Retinal pigment epithelial cell (primary cell): ENCODE data around the gene GAGE10.

Experiments used
- DNase-seq: peaks from one replicate; pipeline ENCODE4 v3.0.0-alpha.2; 2010; ENCODE audit warnings: low read depth
- H3K4me3 ChIP-seq: 2 replicates; pipeline ENCODE4 v1.5.1; 2011; ENCODE audit warnings: mild to moderate bottlenecking, low read length, control low read depth, moderate library complexity
- TF ChIP-seq, protein P1 (sequence below): conservative IDR thresholded peaks from 2 replicates; pipeline ENCODE4 v1.5.1; 2011; ENCODE audit warnings: low read depth, low read length, control low read depth, inconsistent platforms

Gene GAGE10

DNA sequence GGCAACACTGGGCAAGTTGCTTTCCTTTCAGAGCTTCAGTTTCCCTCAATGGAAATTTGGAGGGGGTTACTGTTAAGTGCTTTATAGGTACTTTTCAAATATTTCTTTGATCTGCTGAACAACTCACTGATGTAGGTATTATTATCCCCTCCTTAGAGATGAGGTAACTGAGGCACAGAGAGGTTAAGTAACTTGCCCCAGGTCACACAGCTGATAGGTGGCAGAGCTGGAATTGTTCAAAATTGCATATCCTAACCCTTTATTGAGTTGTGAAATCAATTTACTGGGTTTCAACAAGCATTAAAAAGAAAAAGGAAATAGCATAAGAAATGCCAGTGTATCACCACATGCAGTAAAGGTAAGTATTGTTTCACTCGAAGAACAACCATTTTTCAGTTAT lies 27.2 kb upstream of the GAGE10 start:
- TF ChIP-seq, protein P1, sequence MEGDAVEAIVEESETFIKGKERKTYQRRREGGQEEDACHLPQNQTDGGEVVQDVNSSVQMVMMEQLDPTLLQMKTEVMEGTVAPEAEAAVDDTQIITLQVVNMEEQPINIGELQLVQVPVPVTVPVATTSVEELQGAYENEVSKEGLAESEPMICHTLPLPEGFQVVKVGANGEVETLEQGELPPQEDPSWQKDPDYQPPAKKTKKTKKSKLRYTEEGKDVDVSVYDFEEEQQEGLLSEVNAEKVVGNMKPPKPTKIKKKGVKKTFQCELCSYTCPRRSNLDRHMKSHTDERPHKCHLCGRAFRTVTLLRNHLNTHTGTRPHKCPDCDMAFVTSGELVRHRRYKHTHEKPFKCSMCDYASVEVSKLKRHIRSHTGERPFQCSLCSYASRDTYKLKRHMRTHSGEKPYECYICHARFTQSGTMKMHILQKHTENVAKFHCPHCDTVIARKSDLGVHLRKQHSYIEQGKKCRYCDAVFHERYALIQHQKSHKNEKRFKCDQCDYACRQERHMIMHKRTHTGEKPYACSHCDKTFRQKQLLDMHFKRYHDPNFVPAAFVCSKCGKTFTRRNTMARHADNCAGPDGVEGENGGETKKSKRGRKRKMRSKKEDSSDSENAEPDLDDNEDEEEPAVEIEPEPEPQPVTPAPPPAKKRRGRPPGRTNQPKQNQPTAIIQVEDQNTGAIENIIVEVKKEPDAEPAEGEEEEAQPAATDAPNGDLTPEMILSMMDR = no peak
- no peak overlapping the region for H3K4me3 ChIP-seq

DNA sequence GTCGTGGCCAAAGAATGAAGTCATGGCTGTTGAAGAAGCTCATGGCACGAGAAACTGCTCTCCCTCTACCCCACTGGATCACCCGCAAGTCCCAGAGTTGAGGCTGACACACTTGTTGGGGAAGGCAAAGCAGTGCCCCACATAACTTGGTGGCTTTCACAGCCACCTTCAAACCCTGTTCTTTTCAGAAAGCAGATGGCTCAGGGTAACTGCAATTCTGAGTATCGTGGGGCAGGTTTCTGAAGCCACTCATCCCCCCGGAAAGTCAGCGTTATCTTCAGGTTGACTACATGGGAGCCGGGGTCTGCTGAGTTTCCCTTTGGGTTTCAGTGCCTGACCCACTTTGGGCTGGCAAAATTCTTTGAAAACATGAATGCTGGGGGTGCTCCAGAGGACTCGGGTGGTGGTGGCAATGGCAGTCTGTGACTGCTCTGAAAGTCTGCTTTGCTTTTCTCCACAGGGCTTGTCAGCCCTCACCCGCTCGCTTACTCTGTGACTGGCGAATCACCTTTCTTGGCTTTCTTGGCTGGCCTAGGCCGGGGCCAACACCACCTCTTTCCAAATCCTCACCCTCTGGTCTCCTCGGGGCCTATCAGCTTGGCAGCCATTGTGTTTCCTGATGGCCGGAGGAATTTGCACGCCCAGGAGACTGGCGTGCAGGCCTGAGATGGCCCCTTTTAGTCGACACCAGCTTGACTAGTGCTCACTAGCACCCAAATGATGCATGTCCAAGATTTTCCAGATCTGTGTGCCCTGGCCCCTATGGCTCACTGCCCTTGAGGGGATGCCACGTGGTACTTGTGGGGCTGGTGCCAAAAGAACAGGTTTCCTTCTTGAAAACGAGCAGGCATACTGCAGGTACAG lies 26.5 kb upstream of the GAGE10 start:
- TF ChIP-seq, protein P1 = no peak
- H3K4me3 ChIP-seq = no peak overlapping the region
- DNase-seq = no peak

More for the DNA sequence above, 27.2 kb upstream of the GAGE10 start:
- no peak for DNase-seq

DNA sequence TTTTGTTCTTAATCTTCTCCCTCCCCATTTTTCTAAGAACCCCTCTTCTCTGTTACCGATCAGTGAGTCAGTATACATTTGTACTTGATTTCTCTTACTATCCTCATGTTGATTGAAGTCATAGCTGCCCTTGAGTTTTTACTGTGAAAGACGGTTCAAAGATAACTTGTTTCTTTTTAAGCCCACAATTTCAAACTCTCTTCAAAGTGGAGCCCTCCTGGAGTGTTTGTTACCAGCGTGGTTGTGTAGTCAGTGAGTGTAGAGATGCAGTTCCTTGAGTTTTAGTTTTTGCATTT lies 26.0 kb upstream of the GAGE10 start:
- TF ChIP-seq, protein P1 = no peak
- DNase-seq = no peak
- H3K4me3 ChIP-seq = no peak overlapping the region

DNA sequence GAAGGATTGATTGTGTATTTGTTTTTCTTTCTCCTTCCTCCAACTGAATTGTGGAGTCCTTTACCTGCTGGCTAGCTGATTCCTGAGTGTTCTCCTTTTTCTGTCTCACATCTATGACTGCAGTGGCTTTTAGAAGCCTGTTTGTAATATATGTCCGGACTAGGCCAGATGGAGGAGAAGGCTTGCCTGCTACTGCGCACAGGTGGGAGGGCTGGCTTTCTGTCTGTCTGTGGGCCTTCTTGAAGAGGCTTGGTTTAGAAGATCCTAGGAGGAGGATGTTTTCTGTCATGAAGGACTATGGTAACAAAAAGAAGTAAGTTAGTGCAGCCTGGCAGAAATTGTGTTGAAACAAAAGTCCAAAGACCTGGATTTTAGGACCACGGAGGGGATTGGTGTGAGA lies 25.4 kb upstream of the GAGE10 start:
- H3K4me3 ChIP-seq = no peak overlapping the region
- DNase-seq = no peak
- TF ChIP-seq, protein P1 = no peak

DNA sequence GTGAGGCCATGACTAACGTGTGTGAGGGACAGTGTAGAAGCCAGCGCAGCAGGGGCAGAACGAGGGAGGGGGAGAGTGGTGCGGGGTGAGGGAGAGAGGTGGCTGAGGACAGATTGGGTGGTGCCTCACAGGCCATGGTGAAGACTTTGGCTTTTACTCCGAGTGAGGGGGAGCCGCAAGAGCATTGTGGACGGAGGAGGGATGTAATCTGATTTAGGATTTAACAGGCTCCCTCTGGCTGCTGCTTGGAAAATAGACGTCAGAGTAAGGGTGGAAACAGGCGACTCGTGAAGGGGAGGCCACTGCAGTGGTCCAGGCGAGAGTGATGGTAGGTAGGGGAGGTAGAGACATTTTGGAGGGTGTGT lies 20.8 kb upstream of the GAGE10 start:
- no peak for DNase-seq
- H3K4me3 ChIP-seq = no peak overlapping the region
- TF ChIP-seq, protein P1 = peak; percentile 36

DNA sequence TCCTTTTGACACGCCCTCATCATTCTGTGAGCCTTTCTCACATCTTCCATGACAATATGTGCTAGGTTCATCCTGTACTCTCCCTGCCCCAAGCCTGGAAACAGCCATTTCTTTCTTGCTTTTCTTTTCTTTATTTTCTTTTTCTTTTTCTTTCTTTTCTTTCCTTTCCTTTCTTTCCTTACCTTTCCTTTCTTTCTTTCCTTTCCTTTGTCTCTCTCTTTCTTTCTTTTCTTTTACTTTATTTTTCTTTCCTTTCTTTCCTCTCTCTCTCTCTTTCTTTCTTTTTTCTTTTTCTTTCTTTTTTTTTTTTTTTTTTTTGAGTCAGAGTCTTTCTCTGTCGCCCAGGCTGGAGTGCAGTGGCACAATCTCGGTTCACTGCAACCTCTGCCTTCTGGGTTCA lies 19.2 kb upstream of the GAGE10 start:
- DNase-seq = no peak
- no peak overlapping the region for H3K4me3 ChIP-seq
- TF ChIP-seq, protein P1 = no peak

DNA sequence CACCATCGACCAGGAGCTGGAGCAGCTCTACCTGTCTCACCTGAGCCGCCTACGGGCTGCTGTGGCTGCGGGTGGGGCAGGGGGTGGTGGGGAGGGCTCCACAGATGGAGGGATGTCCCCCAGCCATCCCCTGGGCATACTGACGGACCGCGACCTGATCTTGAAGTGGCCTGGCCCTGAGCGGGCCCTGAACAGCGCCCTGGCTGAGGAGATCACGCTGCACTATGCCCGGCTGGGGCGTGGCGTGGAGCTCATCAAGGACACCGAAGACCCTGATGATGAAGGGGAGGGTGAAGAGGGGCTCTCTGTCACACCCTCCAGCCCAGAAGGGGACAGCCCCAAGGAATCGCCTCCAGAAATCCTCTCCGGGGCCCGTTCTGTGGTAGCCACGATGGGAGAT lies 17.3 kb upstream of the GAGE10 start:
- no peak overlapping the region for H3K4me3 ChIP-seq
- no peak for DNase-seq

More for the DNA sequence above, 17.3 kb upstream of the GAGE10 start:
- TF ChIP-seq, protein P1 = no peak
